ENCODE data around the gene U2SURP. TPM values are rescaled to one million over a fixed set of nuclear protein-coding genes. Genes with fewer than 3 reads are reported as not detected.

Gene U2SURP
- total RNA-seq, 1 donor from 2014 or later = 232 TPM

DNA sequence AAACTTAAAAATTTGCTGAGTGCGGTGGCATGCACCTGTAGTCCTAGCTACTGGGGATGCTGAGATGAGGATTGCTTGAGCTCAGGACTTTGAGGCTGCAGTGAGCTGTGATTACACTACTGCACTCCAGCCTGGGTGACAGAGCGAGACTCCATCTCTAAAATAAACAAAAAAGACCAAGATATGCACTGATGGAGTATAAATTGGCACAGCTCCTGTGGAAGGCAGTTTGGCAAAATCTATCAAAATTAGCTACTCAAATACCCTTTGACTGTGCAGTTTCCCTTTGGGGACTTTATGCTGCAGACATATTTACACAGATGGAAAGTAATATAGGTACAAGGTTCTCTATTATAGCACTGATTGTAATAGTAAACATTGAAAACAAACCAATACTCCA lies 18.1 kb upstream of the U2SURP start:
- Mint-ChIP-seq H3K27ac (no peak overlapping the region), H3K4me3 (no peak overlapping the region), H3K27me3 (ENCODE audit: insufficient read depth, low read depth) (peaks cover 3% of the 10 kb centered on the region), H3K36me3 (no peaks in the 10 kb centered on the region), H3K9me3 (no peaks in the 10 kb centered on the region), H3K4me1 (peaks cover 22% of the 10 kb centered on the region)
- no peaks in the 10 kb centered on the region for H3K36me3 ChIP-seq
- H3K27me3 ChIP-seq = no peaks in the 10 kb centered on the region
- peaks cover 9% of the 10 kb centered on the region for H3F3A ChIP-seq (ENCODE audit: low read depth)
- H3K9me3 ChIP-seq (ENCODE audit: low read depth) = no peaks in the 10 kb centered on the region
- H3K4me3 ChIP-seq = no peak overlapping the region
- H3K4me1 ChIP-seq = peaks cover 13% of the 10 kb centered on the region
- H3K9ac ChIP-seq = no peak overlapping the region
- H3K79me2 ChIP-seq (ENCODE audit: low read depth) = no peaks in the 10 kb centered on the region
- H2AFZ ChIP-seq (replicated peaks) = no peak overlapping the region
- no peak overlapping the region for H3K4me2 ChIP-seq
- TF ChIP-seq, protein P1, sequence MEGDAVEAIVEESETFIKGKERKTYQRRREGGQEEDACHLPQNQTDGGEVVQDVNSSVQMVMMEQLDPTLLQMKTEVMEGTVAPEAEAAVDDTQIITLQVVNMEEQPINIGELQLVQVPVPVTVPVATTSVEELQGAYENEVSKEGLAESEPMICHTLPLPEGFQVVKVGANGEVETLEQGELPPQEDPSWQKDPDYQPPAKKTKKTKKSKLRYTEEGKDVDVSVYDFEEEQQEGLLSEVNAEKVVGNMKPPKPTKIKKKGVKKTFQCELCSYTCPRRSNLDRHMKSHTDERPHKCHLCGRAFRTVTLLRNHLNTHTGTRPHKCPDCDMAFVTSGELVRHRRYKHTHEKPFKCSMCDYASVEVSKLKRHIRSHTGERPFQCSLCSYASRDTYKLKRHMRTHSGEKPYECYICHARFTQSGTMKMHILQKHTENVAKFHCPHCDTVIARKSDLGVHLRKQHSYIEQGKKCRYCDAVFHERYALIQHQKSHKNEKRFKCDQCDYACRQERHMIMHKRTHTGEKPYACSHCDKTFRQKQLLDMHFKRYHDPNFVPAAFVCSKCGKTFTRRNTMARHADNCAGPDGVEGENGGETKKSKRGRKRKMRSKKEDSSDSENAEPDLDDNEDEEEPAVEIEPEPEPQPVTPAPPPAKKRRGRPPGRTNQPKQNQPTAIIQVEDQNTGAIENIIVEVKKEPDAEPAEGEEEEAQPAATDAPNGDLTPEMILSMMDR (IDR thresholded peaks at IDR 0.05) = no peak
- TF ChIP-seq EZH2phosphoT487 (IDR thresholded peaks at IDR 0.05) (no peak), EZH2 (IDR thresholded peaks at IDR 0.05) (no peak)
- H3K27ac ChIP-seq = no peak overlapping the region
- no peak for DNase-seq (ENCODE audit: low spot score)
- no peaks in the 10 kb centered on the region for H4K20me1 ChIP-seq (ENCODE audit: low read depth)

DNA sequence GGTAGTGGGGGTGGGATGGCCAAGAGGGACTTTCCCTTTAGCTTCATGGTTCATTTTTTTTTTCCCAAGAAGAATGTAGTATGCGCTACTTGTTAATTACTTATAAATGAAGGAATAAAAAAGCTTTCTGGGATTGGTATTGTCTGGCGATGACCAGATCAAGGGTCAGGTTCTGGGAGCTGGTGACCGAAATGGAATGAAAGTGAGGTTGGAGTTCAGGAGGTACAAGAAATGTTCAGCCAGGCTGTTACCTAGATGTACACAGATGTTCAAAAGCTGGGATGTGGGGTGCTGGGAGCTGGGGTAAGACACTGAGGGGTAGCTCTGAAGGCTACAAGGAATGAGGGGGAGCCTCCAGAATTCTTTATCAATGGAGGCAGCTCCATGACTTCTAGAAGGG lies 17.1 kb upstream of the U2SURP start:
- Histone ChIP-seq H3K9me3 (ENCODE audit: low read depth) (no peaks in the 10 kb centered on the region), H3K4me2 (no peak overlapping the region), H3K79me2 (ENCODE audit: low read depth) (no peaks in the 10 kb centered on the region), H4K20me1 (ENCODE audit: low read depth) (no peaks in the 10 kb centered on the region), H3K36me3 (no peaks in the 10 kb centered on the region), H3K27me3 (no peaks in the 10 kb centered on the region), H3F3A (ENCODE audit: low read depth) (peaks cover 9% of the 10 kb centered on the region), H2AFZ (replicated peaks) (no peak overlapping the region), H3K27ac (no peak overlapping the region), H3K9ac (no peak overlapping the region), H3K4me3 (no peak overlapping the region), H3K4me1 (peaks cover 13% of the 10 kb centered on the region)
- no peak for DNase-seq (ENCODE audit: low spot score)
- Mint-ChIP-seq H3K27ac (no peak overlapping the region), H3K4me3 (no peak overlapping the region), H3K36me3 (no peaks in the 10 kb centered on the region), H3K4me1 (peaks cover 22% of the 10 kb centered on the region), H3K9me3 (no peaks in the 10 kb centered on the region), H3K27me3 (ENCODE audit: insufficient read depth, low read depth) (peaks cover 3% of the 10 kb centered on the region)
- TF ChIP-seq EZH2phosphoT487 (IDR thresholded peaks at IDR 0.05) = no peak
- no peak for TF ChIP-seq EZH2 (IDR thresholded peaks at IDR 0.05)
- TF ChIP-seq, protein P1 (IDR thresholded peaks at IDR 0.05) = no peak

DNA sequence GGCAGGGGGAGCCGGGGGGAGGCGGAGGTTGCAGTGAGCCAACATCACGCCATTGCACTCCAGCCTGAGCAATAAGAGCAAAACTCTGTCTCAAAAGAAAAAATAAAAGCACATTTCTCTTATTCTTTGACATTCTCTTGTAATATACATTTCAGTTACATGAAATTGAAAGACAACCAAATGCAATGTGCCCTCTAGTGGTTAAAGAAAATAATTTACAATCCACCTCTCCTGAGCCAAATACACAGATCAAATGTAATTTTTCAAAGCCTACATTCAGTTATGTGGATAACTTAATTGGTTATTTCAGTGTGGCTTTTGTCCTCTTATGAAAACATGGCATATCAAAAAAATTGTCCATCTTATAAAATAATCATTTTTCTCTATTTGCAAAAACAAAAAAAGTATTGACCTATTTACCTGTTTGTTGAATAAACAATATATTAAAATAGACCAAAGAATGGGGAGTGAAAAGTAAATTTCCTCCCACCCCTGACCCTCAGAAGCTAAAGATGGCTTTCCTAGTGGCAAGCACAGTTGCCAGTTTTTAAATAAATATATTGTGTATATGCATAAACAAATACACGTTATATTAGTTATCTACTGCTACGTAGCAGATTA lies 14.2 kb upstream of the U2SURP start:
- Histone ChIP-seq H3K4me1 (peaks cover 4% of the 10 kb centered on the region), H4K20me1 (ENCODE audit: low read depth) (no peaks in the 10 kb centered on the region), H3K36me3 (no peaks in the 10 kb centered on the region), H3K4me3 (no peak overlapping the region), H3K27ac (no peak overlapping the region), H2AFZ (replicated peaks) (peak overlapping the region; percentile 70), H3K4me2 (no peak overlapping the region), H3K9ac (no peak overlapping the region), H3F3A (ENCODE audit: low read depth) (peaks cover 9% of the 10 kb centered on the region), H3K79me2 (ENCODE audit: low read depth) (no peaks in the 10 kb centered on the region), H3K27me3 (no peaks in the 10 kb centered on the region), H3K9me3 (ENCODE audit: low read depth) (no peaks in the 10 kb centered on the region)
- Mint-ChIP-seq H3K27ac (no peak overlapping the region), H3K9me3 (no peaks in the 10 kb centered on the region), H3K36me3 (no peaks in the 10 kb centered on the region), H3K4me1 (peaks cover 12% of the 10 kb centered on the region), H3K27me3 (ENCODE audit: insufficient read depth, low read depth) (peaks cover 3% of the 10 kb centered on the region), H3K4me3 (no peak overlapping the region)
- peak; percentile 32 for DNase-seq (ENCODE audit: low spot score)
- TF ChIP-seq, protein P1 (IDR thresholded peaks at IDR 0.05) = peak; percentile 80
- TF ChIP-seq EZH2 (IDR thresholded peaks at IDR 0.05) (no peak), EZH2phosphoT487 (IDR thresholded peaks at IDR 0.05) (no peak)
